Head of caudate nucleus (tissue), 42 donors: ENCODE results near the gene TYW5.
"Not testable (repeated sequence)": the region's sequence is repeated elsewhere in the genome, so short reads cannot be mapped to it uniquely, and the experiment has no call there.

Experiments
- DNase-seq, 42 donors: peaks; one replicate each; pipeline versions ENCODE4 v3.0.0 to v3.0.0-alpha.2; 2020 to 2021; ENCODE audit warnings: mixed read lengths in 7 of 42
- intact Hi-C: fragments of 100-400 bp; cut with DNase I; formaldehyde crosslinking; loops from one replicate; pipeline ENCODE4 v1.15.0; 2022

Gene TYW5

GRCh38 chr2:199929262-199929661 lies 26.0 kb downstream of the TYW5 start:
- intact Hi-C loops = no loop called here

GRCh38 chr2:199928626-199929025 lies 26.7 kb downstream of the TYW5 start:
- DNase-seq = no peak
- intact Hi-C loops = no loop called here

More at GRCh38 chr2:199929262-199929661, 26.0 kb downstream of the TYW5 start:
- DNase-seq = peak in 11 of 42 donors; percentile 18 to 70 (median 35)

GRCh38 chr2:199928226-199928625 lies 27.1 kb downstream of the TYW5 start:
- DNase-seq = no peak
- intact Hi-C loops = no loop called here

- no peak for DNase-seq
- intact Hi-C loops = no loop called here
These were observed 28.5 kb downstream of the TYW5 start for GRCh38 chr2:199926806-199927205.

GRCh38 chr2:199923924-199924323 lies 31.4 kb downstream of the TYW5 start:
- intact Hi-C loops = no loop called here

GRCh38 chr2:199922856-199923255 lies 32.4 kb downstream of the TYW5 start:
- peak in 8 of 42 donors; percentile 13 to 54 (median 24) for DNase-seq
- intact Hi-C loops = no loop called here

More at GRCh38 chr2:199923924-199924323, 31.4 kb downstream of the TYW5 start:
- no peak for DNase-seq

- intact Hi-C loops = no loop called here
- no peak for DNase-seq
These were observed 38.3 kb downstream of the TYW5 start for GRCh38 chr2:199916980-199917379.

GRCh38 chr2:199914372-199914958 lies 40.8 kb downstream of the TYW5 start:
- no peak for DNase-seq
- intact Hi-C loops = no loop called here

GRCh38 chr2:199912553-199913114 lies 42.7 kb downstream of the TYW5 start:
- DNase-seq, intact Hi-C loops: not testable (repeated sequence)

- no peak for DNase-seq
- intact Hi-C loops = no loop called here
These were observed 43.5 kb downstream of the TYW5 start for GRCh38 chr2:199911877-199912161.

GRCh38 chr2:199911052-199911876 lies 44.0 kb downstream of the TYW5 start, which contains the start of gene C2orf69:
TSS of gene C2orf69 (plus strand) at chr2:199911293. CDS start at chr2:199911439, 146 bp downstream.
- intact Hi-C loops = no loop called here
- peak; percentile 93 to 99 (median 98) for DNase-seq

- DNase-seq = no peak
- intact Hi-C loops = no loop called here
These were observed 44.8 kb downstream of the TYW5 start for GRCh38 chr2:199910338-199911051.

GRCh38 chr2:199907008-199907714 lies 48.1 kb downstream of the TYW5 start:
- intact Hi-C loops = loop anchor here (10.0 kb wide), 1 partner anchor 52 kb away; the partner anchor contains the start of gene FTCDNL1
- DNase-seq = no peak

GRCh38 chr2:199903111-199903510 lies 52.2 kb downstream of the TYW5 start:
- intact Hi-C loops = loop anchor here (10.0 kb wide), 1 partner anchor 48 kb away; the partner anchor contains the start of gene FTCDNL1
- DNase-seq = no peak

GRCh38 chr2:199902486-199903110 lies 52.7 kb downstream of the TYW5 start:
- DNase-seq = no peak
- intact Hi-C loops = loop anchor here (10.0 kb wide), 1 partner anchor 48 kb away; the partner anchor contains the start of gene FTCDNL1

GRCh38 chr2:199901942-199902341 lies 53.3 kb downstream of the TYW5 start:
- intact Hi-C loops = loop anchor here (10.0 kb wide), 1 partner anchor 47 kb away; the partner anchor contains the start of gene FTCDNL1
- DNase-seq = no peak

- no peak for DNase-seq
These were observed 58.7 kb downstream of the TYW5 start for GRCh38 chr2:199896617-199897016.

GRCh38 chr2:199895406-199895805 lies 59.9 kb downstream of the TYW5 start:
- intact Hi-C loops = no loop called here

More at GRCh38 chr2:199896617-199897016, 58.7 kb downstream of the TYW5 start:
- intact Hi-C loops = no loop called here

More at GRCh38 chr2:199895406-199895805, 59.9 kb downstream of the TYW5 start:
- DNase-seq = no peak
